Uterus (tissue), 2 donors: Measurements from ENCODE around the gene DNMT3L.
"Not testable (repeated sequence)": the region's sequence is repeated elsewhere in the genome, so short reads cannot be mapped to it uniquely, and the experiment has no call there.

Source experiments
- POLR2A ChIP-seq, 2 donors: fragments of 450-650 bp; IDR thresholded peaks; one replicate each; pipeline ENCODE4 v1.6.1; 2016; ENCODE audit warnings: antibody characterized with exemption in 2 of 2, mild to moderate bottlenecking in 1 of 2, moderate library complexity in 1 of 2
- TF ChIP-seq, protein P1 (sequence below), 4 experiments: fragments of 200-600 bp in 2 of 4; fragments of 450-650 bp in 2 of 4; sonication (generic) in 2 of 4; IDR thresholded peaks; one replicate each; pipeline ENCODE4 v1.5.1; 2016 to 2019; ENCODE audit warnings: antibody characterized with exemption in 4 of 4, mild to moderate bottlenecking in 2 of 4, moderate library complexity in 1 of 4

DNA sequence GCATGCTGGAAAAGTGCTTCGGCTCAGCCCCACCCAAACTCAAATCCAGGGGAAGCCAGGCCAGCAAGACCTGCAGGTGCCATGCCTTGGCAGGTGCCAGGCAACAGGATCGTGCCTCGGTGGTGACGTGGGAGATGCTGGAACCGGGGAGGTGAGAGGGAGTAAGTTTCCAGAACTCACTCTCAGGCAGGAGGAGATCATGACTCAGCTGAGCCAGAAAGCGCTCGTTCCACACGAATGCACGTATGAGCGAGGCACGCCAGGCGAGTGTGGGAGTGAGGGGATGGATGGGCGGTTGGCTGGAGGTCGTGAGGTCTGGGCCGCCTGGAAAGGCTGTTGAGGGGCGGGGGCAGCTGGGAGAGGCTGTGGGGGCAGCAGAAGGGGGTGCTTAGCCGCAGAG lies 13.8 kb downstream of the DNMT3L start:
- TF ChIP-seq, protein P1, sequence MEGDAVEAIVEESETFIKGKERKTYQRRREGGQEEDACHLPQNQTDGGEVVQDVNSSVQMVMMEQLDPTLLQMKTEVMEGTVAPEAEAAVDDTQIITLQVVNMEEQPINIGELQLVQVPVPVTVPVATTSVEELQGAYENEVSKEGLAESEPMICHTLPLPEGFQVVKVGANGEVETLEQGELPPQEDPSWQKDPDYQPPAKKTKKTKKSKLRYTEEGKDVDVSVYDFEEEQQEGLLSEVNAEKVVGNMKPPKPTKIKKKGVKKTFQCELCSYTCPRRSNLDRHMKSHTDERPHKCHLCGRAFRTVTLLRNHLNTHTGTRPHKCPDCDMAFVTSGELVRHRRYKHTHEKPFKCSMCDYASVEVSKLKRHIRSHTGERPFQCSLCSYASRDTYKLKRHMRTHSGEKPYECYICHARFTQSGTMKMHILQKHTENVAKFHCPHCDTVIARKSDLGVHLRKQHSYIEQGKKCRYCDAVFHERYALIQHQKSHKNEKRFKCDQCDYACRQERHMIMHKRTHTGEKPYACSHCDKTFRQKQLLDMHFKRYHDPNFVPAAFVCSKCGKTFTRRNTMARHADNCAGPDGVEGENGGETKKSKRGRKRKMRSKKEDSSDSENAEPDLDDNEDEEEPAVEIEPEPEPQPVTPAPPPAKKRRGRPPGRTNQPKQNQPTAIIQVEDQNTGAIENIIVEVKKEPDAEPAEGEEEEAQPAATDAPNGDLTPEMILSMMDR (IDR thresholded peaks at IDR 0.05): not testable (repeated sequence)
- TF ChIP-seq POLR2A (IDR thresholded peaks at IDR 0.05): not testable (repeated sequence)
